ENCODE data around the gene CFAP53.

DNA sequence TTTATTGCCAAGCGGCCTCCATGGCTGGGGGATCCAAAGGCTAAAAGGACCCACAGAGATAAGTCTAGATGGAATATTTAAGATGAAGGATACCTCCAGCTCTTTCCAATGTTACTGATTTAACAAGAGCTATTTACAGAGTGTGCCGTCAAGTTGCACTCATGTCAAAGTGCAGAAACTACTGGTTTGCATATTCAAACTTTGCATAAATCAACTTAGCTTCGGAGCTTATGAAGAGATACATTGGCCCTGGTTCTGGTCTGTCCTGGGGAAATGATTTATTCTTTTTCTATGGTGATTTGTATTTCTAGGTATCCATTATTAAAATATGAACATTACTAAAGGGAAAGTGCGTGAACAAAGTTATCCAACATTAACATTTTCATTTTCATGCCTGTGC lies 57.0 kb downstream of the CFAP53 start:
- TF ChIP-seq YY1 (IDR thresholded peaks at IDR 0.05; ENCODE audit: insufficient read depth, insufficient read length): no peak
- no peak for TF ChIP-seq ZNF274 (IDR thresholded peaks at IDR 0.05; ENCODE audit: low read depth, low read length)
- TF ChIP-seq SUZ12 (IDR thresholded peaks at IDR 0.05; ENCODE audit: extremely low read depth, insufficient read depth, insufficient read length): no peak

Measured in NT2/D1 (cell line).